Heart left ventricle (tissue), 13 donors: ENCODE results near the gene COA1.

ENCODE experiments used
- POLR2A ChIP-seq, 2 donors: fragments of 450-650 bp; IDR thresholded peaks; one replicate each; pipeline ENCODE4 v1.6.1; 2017; ENCODE audit warnings: antibody characterized with exemption in 2 of 2, mild to moderate bottlenecking in 2 of 2, moderate library complexity in 2 of 2
- TF ChIP-seq, protein P1 (sequence below), 12 donors: fragments of 200-600 bp; sonication (generic) in 4 of 12; IDR thresholded peaks; one replicate each; pipeline versions ENCODE4 v1.5.0 to v1.8.0; 2018 to 2022; ENCODE audit warnings: antibody characterized with exemption in 12 of 12, mild to moderate bottlenecking in 5 of 12
- donor health status: ischemic (EF 13 %, LVEDD 7.1; RV severe dilation, severe dysfunction).
- donor health status: DM: no; HTN: yes; CAD: no.
- donor health status: DM: no; HTN: no; CAD: no.
- donor health status: ischemic (EF 25% LVEDD 6.9; RV normal size, moderate dysfunction).
- donor health status: ischemic (EF 25% LVEDD 5.7; RV mildly dilated, moderate dysfunction).
- donor health status: ischemic (EF 35%, LVEDD 5.7; RV mildly dilated, moderate dysfunction).
- donor health status: nonischemic (EF 11% LVEDD 7.7; RV severe dilation, severe dysfunction).
- donor health status: DM: yes; HTN: yes; CAD: no.
- donor health status: PGD.
- donor health status: ischemic (EF 29% LVEDD 5.4; RV normal size, mild dysfunction).
- donor health status: nonischemic (EF 23%, LVEDD 6.1; RV moderate dilation, normal function).

DNA sequence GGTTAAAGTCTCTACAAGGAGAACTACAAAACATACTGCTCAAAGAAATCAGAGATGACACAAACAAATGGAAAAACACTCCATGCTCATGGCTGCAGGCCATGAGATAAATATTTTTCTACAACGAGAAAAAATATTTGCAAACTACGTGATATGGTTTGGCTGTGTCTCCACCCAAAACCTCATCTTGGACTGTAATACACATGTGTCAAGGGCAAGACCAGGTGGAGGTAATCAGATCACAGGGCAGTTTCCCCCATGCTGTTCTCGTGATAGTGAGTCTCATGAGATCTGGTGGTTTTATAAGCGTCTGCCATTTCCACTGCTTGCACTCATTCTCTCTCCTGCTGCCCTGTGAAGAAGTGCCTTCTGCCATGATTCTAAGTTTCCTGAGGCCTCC is 57.8 kb downstream of the COA1 start:
- no peak for TF ChIP-seq POLR2A (IDR thresholded peaks at IDR 0.05)
- TF ChIP-seq, protein P1, sequence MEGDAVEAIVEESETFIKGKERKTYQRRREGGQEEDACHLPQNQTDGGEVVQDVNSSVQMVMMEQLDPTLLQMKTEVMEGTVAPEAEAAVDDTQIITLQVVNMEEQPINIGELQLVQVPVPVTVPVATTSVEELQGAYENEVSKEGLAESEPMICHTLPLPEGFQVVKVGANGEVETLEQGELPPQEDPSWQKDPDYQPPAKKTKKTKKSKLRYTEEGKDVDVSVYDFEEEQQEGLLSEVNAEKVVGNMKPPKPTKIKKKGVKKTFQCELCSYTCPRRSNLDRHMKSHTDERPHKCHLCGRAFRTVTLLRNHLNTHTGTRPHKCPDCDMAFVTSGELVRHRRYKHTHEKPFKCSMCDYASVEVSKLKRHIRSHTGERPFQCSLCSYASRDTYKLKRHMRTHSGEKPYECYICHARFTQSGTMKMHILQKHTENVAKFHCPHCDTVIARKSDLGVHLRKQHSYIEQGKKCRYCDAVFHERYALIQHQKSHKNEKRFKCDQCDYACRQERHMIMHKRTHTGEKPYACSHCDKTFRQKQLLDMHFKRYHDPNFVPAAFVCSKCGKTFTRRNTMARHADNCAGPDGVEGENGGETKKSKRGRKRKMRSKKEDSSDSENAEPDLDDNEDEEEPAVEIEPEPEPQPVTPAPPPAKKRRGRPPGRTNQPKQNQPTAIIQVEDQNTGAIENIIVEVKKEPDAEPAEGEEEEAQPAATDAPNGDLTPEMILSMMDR (IDR thresholded peaks at IDR 0.05), result no peak
